ENCODE results near the gene PCED1B.
A peak's percentile ranks its signal among the peaks of the same experiment; 100 is the strongest.

The PCED1B gene

GRCh38 chr12:47097276-47097896 is 18.0 kb downstream of the PCED1B start:
- Histone ChIP-seq H3K4me1 (ENCODE audit: insufficient read depth, low read length) (peaks cover 26% of the 10 kb centered on the region), H3K36me3 (ENCODE audit: insufficient read depth, low read length) (no peaks in the 10 kb centered on the region), H3K4me3 (ENCODE audit: low read depth in 1 of 2, low read length in 2 of 2) (peak overlapping the region in 1 of 2 donors; percentile 34), H3K27me3 (ENCODE audit: control insufficient read depth in 1 of 2, insufficient read depth in 2 of 2, low read length in 2 of 2) (no peaks in the 10 kb centered on the region), H3K9me3 (ENCODE audit: low read length) (no peaks in the 10 kb centered on the region), H3K27ac (ENCODE audit: low read depth, low read length) (peak overlapping the region; percentile 6), H3K9ac (ENCODE audit: low read length) (no peak overlapping the region)

- Histone ChIP-seq H3K4me1 (ENCODE audit: insufficient read depth, low read length) (peaks cover 32% of the 10 kb centered on the region), H3K36me3 (ENCODE audit: insufficient read depth, low read length) (no peaks in the 10 kb centered on the region), H3K27ac (ENCODE audit: low read depth, low read length) (no peak overlapping the region), H3K27me3 (ENCODE audit: control insufficient read depth in 1 of 2, insufficient read depth in 2 of 2, low read length in 2 of 2) (no peaks in the 10 kb centered on the region), H3K4me3 (ENCODE audit: low read depth in 1 of 2, low read length in 2 of 2) (peak overlapping the region in 1 of 2 donors; percentile 34), H3K9me3 (ENCODE audit: low read length) (no peaks in the 10 kb centered on the region), H3K9ac (ENCODE audit: low read length) (no peak overlapping the region)
Measured at GRCh38 chr12:47098099-47098498, 18.7 kb downstream of the PCED1B start.

- no peaks in the 10 kb centered on the region for H3K27me3 ChIP-seq (ENCODE audit: control insufficient read depth in 1 of 2, insufficient read depth in 2 of 2, low read length in 2 of 2)
- H3K27ac ChIP-seq (ENCODE audit: low read depth, low read length) = no peak overlapping the region
- no peak overlapping the region for H3K9ac ChIP-seq (ENCODE audit: low read length)
- no peaks in the 10 kb centered on the region for H3K36me3 ChIP-seq (ENCODE audit: insufficient read depth, low read length)
- peaks cover 43% of the 10 kb centered on the region for H3K4me1 ChIP-seq (ENCODE audit: insufficient read depth, low read length)
- no peaks in the 10 kb centered on the region for H3K9me3 ChIP-seq (ENCODE audit: low read length)
- H3K4me3 ChIP-seq (ENCODE audit: low read depth in 1 of 2, low read length in 2 of 2) = no peak overlapping the region
Measured at GRCh38 chr12:47099610-47100009, 20.2 kb downstream of the PCED1B start.

- Histone ChIP-seq H3K27ac (ENCODE audit: low read depth, low read length) (no peak overlapping the region), H3K9me3 (ENCODE audit: low read length) (no peaks in the 10 kb centered on the region), H3K4me3 (ENCODE audit: low read depth in 1 of 2, low read length in 2 of 2) (no peak overlapping the region), H3K36me3 (ENCODE audit: insufficient read depth, low read length) (no peaks in the 10 kb centered on the region), H3K9ac (ENCODE audit: low read length) (no peak overlapping the region), H3K4me1 (ENCODE audit: insufficient read depth, low read length) (peaks cover 43% of the 10 kb centered on the region), H3K27me3 (ENCODE audit: control insufficient read depth in 1 of 2, insufficient read depth in 2 of 2, low read length in 2 of 2) (no peaks in the 10 kb centered on the region)
Measured at GRCh38 chr12:47100160-47100559, 20.7 kb downstream of the PCED1B start.

- no peaks in the 10 kb centered on the region for H3K27me3 ChIP-seq (ENCODE audit: control insufficient read depth in 1 of 2, insufficient read depth in 2 of 2, low read length in 2 of 2)
- no peak overlapping the region for H3K4me3 ChIP-seq (ENCODE audit: low read depth in 1 of 2, low read length in 2 of 2)
- H3K27ac ChIP-seq (ENCODE audit: low read depth, low read length) = peak overlapping the region; percentile 57
- no peaks in the 10 kb centered on the region for H3K9me3 ChIP-seq (ENCODE audit: low read length)
- no peaks in the 10 kb centered on the region for H3K36me3 ChIP-seq (ENCODE audit: insufficient read depth, low read length)
- H3K4me1 ChIP-seq (ENCODE audit: insufficient read depth, low read length) = peaks cover 28% of the 10 kb centered on the region
- no peak overlapping the region for H3K9ac ChIP-seq (ENCODE audit: low read length)
Measured at GRCh38 chr12:47102406-47102805, 23.0 kb downstream of the PCED1B start.

GRCh38 chr12:47102845-47103651 is 23.6 kb downstream of the PCED1B start:
- Histone ChIP-seq H3K9ac (ENCODE audit: low read length) (no peak overlapping the region), H3K4me3 (ENCODE audit: low read depth in 1 of 2, low read length in 2 of 2) (no peak overlapping the region), H3K36me3 (ENCODE audit: insufficient read depth, low read length) (no peaks in the 10 kb centered on the region), H3K9me3 (ENCODE audit: low read length) (no peaks in the 10 kb centered on the region), H3K4me1 (ENCODE audit: insufficient read depth, low read length) (peaks cover 21% of the 10 kb centered on the region), H3K27me3 (ENCODE audit: control insufficient read depth in 1 of 2, insufficient read depth in 2 of 2, low read length in 2 of 2) (no peaks in the 10 kb centered on the region), H3K27ac (ENCODE audit: low read depth, low read length) (peak overlapping the region; percentile 69)

- H3K4me1 ChIP-seq (ENCODE audit: insufficient read depth, low read length) = peaks cover 20% of the 10 kb centered on the region
- H3K27ac ChIP-seq (ENCODE audit: low read depth, low read length) = no peak overlapping the region
- no peak overlapping the region for H3K9ac ChIP-seq (ENCODE audit: low read length)
- H3K27me3 ChIP-seq (ENCODE audit: control insufficient read depth in 1 of 2, insufficient read depth in 2 of 2, low read length in 2 of 2) = no peaks in the 10 kb centered on the region
- no peaks in the 10 kb centered on the region for H3K9me3 ChIP-seq (ENCODE audit: low read length)
- H3K36me3 ChIP-seq (ENCODE audit: insufficient read depth, low read length) = no peaks in the 10 kb centered on the region
- H3K4me3 ChIP-seq (ENCODE audit: low read depth in 1 of 2, low read length in 2 of 2) = no peak overlapping the region
Measured at GRCh38 chr12:47105914-47106674, 26.7 kb downstream of the PCED1B start.

- H3K27ac ChIP-seq (ENCODE audit: low read depth, low read length) = no peak overlapping the region
- no peaks in the 10 kb centered on the region for H3K9me3 ChIP-seq (ENCODE audit: low read length)
- no peaks in the 10 kb centered on the region for H3K27me3 ChIP-seq (ENCODE audit: control insufficient read depth in 1 of 2, insufficient read depth in 2 of 2, low read length in 2 of 2)
- peaks cover 16% of the 10 kb centered on the region for H3K4me1 ChIP-seq (ENCODE audit: insufficient read depth, low read length)
- no peak overlapping the region for H3K4me3 ChIP-seq (ENCODE audit: low read depth in 1 of 2, low read length in 2 of 2)
- peaks cover 5% of the 10 kb centered on the region for H3K36me3 ChIP-seq (ENCODE audit: insufficient read depth, low read length)
- H3K9ac ChIP-seq (ENCODE audit: low read length) = no peak overlapping the region
Measured at GRCh38 chr12:47107446-47107845, 28.0 kb downstream of the PCED1B start.

- Histone ChIP-seq H3K4me1 (ENCODE audit: insufficient read depth, low read length) (peaks cover 12% of the 10 kb centered on the region), H3K4me3 (ENCODE audit: low read depth in 1 of 2, low read length in 2 of 2) (no peak overlapping the region), H3K9ac (ENCODE audit: low read length) (no peak overlapping the region), H3K9me3 (ENCODE audit: low read length) (no peaks in the 10 kb centered on the region), H3K27me3 (ENCODE audit: control insufficient read depth in 1 of 2, insufficient read depth in 2 of 2, low read length in 2 of 2) (no peaks in the 10 kb centered on the region), H3K27ac (ENCODE audit: low read depth, low read length) (no peak overlapping the region), H3K36me3 (ENCODE audit: insufficient read depth, low read length) (peaks cover 5% of the 10 kb centered on the region)
Measured at GRCh38 chr12:47107926-47108325, 28.5 kb downstream of the PCED1B start.

- H3K27ac ChIP-seq (ENCODE audit: low read depth, low read length) = no peak overlapping the region
- peaks cover 5% of the 10 kb centered on the region for H3K36me3 ChIP-seq (ENCODE audit: insufficient read depth, low read length)
- no peak overlapping the region for H3K4me3 ChIP-seq (ENCODE audit: low read depth in 1 of 2, low read length in 2 of 2)
- no peak overlapping the region for H3K9ac ChIP-seq (ENCODE audit: low read length)
- H3K27me3 ChIP-seq (ENCODE audit: control insufficient read depth in 1 of 2, insufficient read depth in 2 of 2, low read length in 2 of 2) = no peaks in the 10 kb centered on the region
- H3K9me3 ChIP-seq (ENCODE audit: low read length) = no peaks in the 10 kb centered on the region
- H3K4me1 ChIP-seq (ENCODE audit: insufficient read depth, low read length) = no peaks in the 10 kb centered on the region
Measured at GRCh38 chr12:47110011-47110541, 30.7 kb downstream of the PCED1B start.

GRCh38 chr12:47110718-47111391 is 31.4 kb downstream of the PCED1B start:
- Histone ChIP-seq H3K27ac (ENCODE audit: low read depth, low read length) (no peak overlapping the region), H3K27me3 (ENCODE audit: control insufficient read depth in 1 of 2, insufficient read depth in 2 of 2, low read length in 2 of 2) (no peaks in the 10 kb centered on the region), H3K36me3 (ENCODE audit: insufficient read depth, low read length) (peaks cover 5% of the 10 kb centered on the region), H3K4me1 (ENCODE audit: insufficient read depth, low read length) (no peaks in the 10 kb centered on the region), H3K4me3 (ENCODE audit: low read depth in 1 of 2, low read length in 2 of 2) (no peak overlapping the region), H3K9ac (ENCODE audit: low read length) (no peak overlapping the region), H3K9me3 (ENCODE audit: low read length) (no peaks in the 10 kb centered on the region)

Measured in muscle layer of colon (tissue), 2 donors.